NB4 (cell line): Measurements from ENCODE around the gene PITPNC1.

ENCODE experiments used
- CTCF ChIP-seq: IDR thresholded peaks from one replicate; pipeline ENCODE4 v1.5.1; 2012; ENCODE audit warnings: low read depth, low read length
- MAX ChIP-seq: IDR thresholded peaks from 2 replicates; pipeline ENCODE4 v1.6.1; 2011; ENCODE audit warnings: low read depth, low read length
- MYC ChIP-seq: IDR thresholded peaks from 2 replicates; pipeline ENCODE4 v1.6.1; 2011; ENCODE audit warnings: low read depth, low read length
- POLR2A ChIP-seq: IDR thresholded peaks from 2 replicates; pipeline ENCODE4 v1.6.1; 2011; ENCODE audit warnings: mild to moderate bottlenecking; ENCODE audit not compliant: insufficient read length; ENCODE audit errors: extremely low read depth

- no peak for TF ChIP-seq CTCF
- no peak for TF ChIP-seq POLR2A
- no peak for TF ChIP-seq MAX
- no peak for TF ChIP-seq MYC
Measured at GRCh38 chr17:67335245-67335835, 41.7 kb upstream of the PITPNC1 start.
